Right lobe of liver (tissue), 6 donors: ENCODE measurements around the gene KMT2E. TPM values are rescaled to one million over a fixed set of nuclear protein-coding genes. Genes with fewer than 3 reads are reported as not detected.

Experiments used
- ATAC-seq, 4 donors: fragments of 200-7000 bp; cut with Tn5 transposase; one replicate each; pipeline ENCODE4 v1.9.1; 2020; ENCODE audit warnings: mild to moderate bottlenecking in 4 of 4, moderate library complexity in 4 of 4
- DNase-seq, 3 donors: peaks; one replicate each; pipeline ENCODE4 v3.0.0-alpha.2; 2020
- H3K27ac ChIP-seq, 3 donors: fragments of 200-600 bp; one replicate each; pipeline ENCODE4 v1.8.0; 2022
- H3K27me3 ChIP-seq, 2 donors: fragments of 200-600 bp; one replicate each; pipeline ENCODE4 v1.8.0; 2022
- H3K36me3 ChIP-seq, 4 donors: fragments of 200-600 bp; sonication (generic) in 1 of 4; one replicate each; pipeline versions ENCODE4 v1.5.1 to v1.8.0; 2017 to 2022; ENCODE audit warnings: control low read depth in 1 of 4
- H3K4me1 ChIP-seq, 4 donors: fragments of 200-600 bp; sonication (generic) in 1 of 4; one replicate each; pipeline versions ENCODE4 v1.5.1 to v1.8.0; 2017 to 2022; ENCODE audit warnings: control low read depth in 1 of 4
- H3K4me3 ChIP-seq, 3 donors: fragments of 200-600 bp; one replicate each; pipeline ENCODE4 v1.8.0; 2022
- H3K9me3 ChIP-seq, 4 donors: fragments of 200-600 bp; sonication (generic) in 1 of 4; one replicate each; pipeline versions ENCODE4 v1.5.1 to v1.8.0; 2017 to 2022; ENCODE audit warnings: control low read depth in 1 of 4
- CTCF ChIP-seq, 4 donors: fragments of 200-600 bp in 3 of 4; fragments of 450-650 bp in 1 of 4; IDR thresholded peaks; one replicate each; pipeline versions ENCODE4 v1.5.1 to v1.8.0; 2016 to 2022; ENCODE audit warnings: antibody characterized with exemption in 4 of 4, mild to moderate bottlenecking in 2 of 4
- POLR2A ChIP-seq: fragments of 450-650 bp; IDR thresholded peaks from one replicate; pipeline ENCODE4 v1.6.1; 2017; ENCODE audit warnings: antibody characterized with exemption, mild to moderate bottlenecking
- WGBS: methylation state at CpG from one replicate; pipeline ENCODE4 v1.1.6; 2018; ENCODE audit warnings: low coverage, low lambda C conversion rate; ENCODE audit not compliant: insufficient coverage; ENCODE audit errors: missing lambda C conversion rate; 5-methylcytosine and 5-hydroxymethylcytosine counted together
- intact Hi-C, 2 donors: fragments of 100-400 bp; cut with DNase I; formaldehyde crosslinking; loops; one replicate each; pipeline versions ENCODE4 v1.11.2 to v1.14.1; 2022
- total RNA-seq, 6 experiments: library from RNA; depleted of rRNA in 2 of 6; stranded (reverse); fragments of >200 nt in 2 of 6; fragmentation: NEBNext Ultra II Directional in 3 of 6; extraction: Animal tissue kit (Norgen Biotek cat#: 25700) in 3 of 6; gene quantifications; one replicate each; pipeline versions ENCODE4 v1.1.0 to v1.2.4, GENCODE V29; 2016 to 2023
- donor health status: DM: no; HTN: yes; CAD: no.
- donor health status: DM: no; HTN: no; CAD: no.
- donor health status: DM: no; HTN: no; CAD: no.
- donor health status: DM: no; HTN: yes; CAD: no.
- donor health status: DM: no; HTN: yes; CAD: no.

The KMT2E gene
- total RNA-seq, 6 experiments from 2014 or later, result 21.6 to 31.6 (median 25.3) TPM

- no peak for DNase-seq
- WGBS, result 10% methylated on average over 1 of the region's 1 CpG
- no peak overlapping the region for H3K27ac ChIP-seq
These were observed 35.5 kb upstream of the KMT2E start for GRCh38 chr7:104978460-104978859.

GRCh38 chr7:104979167-104979841 lies 34.7 kb upstream of the KMT2E start:
- H3K9me3 ChIP-seq, result no peaks in the 10 kb centered on the region
- no peaks in the 10 kb centered on the region for H3K36me3 ChIP-seq
- peaks cover 0 to 10% (median 2%) of the 10 kb centered on the region in 4 donors for H3K4me1 ChIP-seq
- DNase-seq (no peak), ATAC-seq (no peak)
- intact Hi-C loops, result no loop called here
- no peaks in the 10 kb centered on the region for H3K27me3 ChIP-seq
- H3K4me3 ChIP-seq, result no peak overlapping the region
- WGBS, result 63% methylated on average over 4 of the region's 4 CpGs
- TF ChIP-seq CTCF (IDR thresholded peaks at IDR 0.05) (no peak), POLR2A (no peak)
- H3K27ac ChIP-seq, result no peak overlapping the region

More at GRCh38 chr7:104978460-104978859, 35.5 kb upstream of the KMT2E start:
- Histone ChIP-seq H3K4me3 (no peak overlapping the region), H3K4me1 (peaks cover 0 to 10% (median 2%) of the 10 kb centered on the region in 4 donors), H3K27me3 (no peaks in the 10 kb centered on the region), H3K9me3 (no peaks in the 10 kb centered on the region), H3K36me3 (no peaks in the 10 kb centered on the region)
- intact Hi-C loops, result no loop called here
- TF ChIP-seq POLR2A, result no peak
- ATAC-seq, result no peak

GRCh38 chr7:104980440-104980839 lies 33.6 kb upstream of the KMT2E start:
- 82% methylated on average over 4 of the region's 5 CpGs for WGBS
- TF ChIP-seq POLR2A (no peak), CTCF (IDR thresholded peaks at IDR 0.05) (no peak)
- intact Hi-C loops, result no loop called here
- H3K4me1 ChIP-seq, result peaks cover 0 to 21% (median 3%) of the 10 kb centered on the region in 4 donors
- no peak overlapping the region for H3K4me3 ChIP-seq
- ATAC-seq (no peak), DNase-seq (no peak)
- no peaks in the 10 kb centered on the region for H3K9me3 ChIP-seq
- no peak overlapping the region for H3K27ac ChIP-seq
- H3K27me3 ChIP-seq, result no peaks in the 10 kb centered on the region
- no peaks in the 10 kb centered on the region for H3K36me3 ChIP-seq

- Histone ChIP-seq H3K9me3 (no peaks in the 10 kb centered on the region), H3K36me3 (no peaks in the 10 kb centered on the region)
- 25% methylated on average over 4 of the region's 4 CpGs for WGBS
These were observed 32.9 kb upstream of the KMT2E start for GRCh38 chr7:104980841-104981671.

More at GRCh38 chr7:104980841-104981671, 32.9 kb upstream of the KMT2E start:
- Histone ChIP-seq H3K27me3 (no peaks in the 10 kb centered on the region), H3K4me3 (no peak overlapping the region), H3K4me1 (peaks cover 0 to 27% (median 6%) of the 10 kb centered on the region in 4 donors), H3K27ac (peak overlapping the region in 1 of 3 donors; percentile 3)
- ATAC-seq (no peak), DNase-seq (no peak)
- TF ChIP-seq CTCF (IDR thresholded peaks at IDR 0.05), result peak; percentile 67 to 72 (median 70)
- TF ChIP-seq POLR2A, result no peak
- intact Hi-C loops, result no loop called here
